BE2C (cell line): Measurements from ENCODE around the gene BRS3.

Experiments used
- DNase-seq: peaks from one replicate; pipeline ENCODE4 v3.0.0-alpha.2; 2020
- H3K27me3 ChIP-seq: fragments of 250-450 bp; sonication (Bioruptor Pico); 2 replicates; pipeline ENCODE4 v1.5.1; 2020; ENCODE audit warnings: mild to moderate bottlenecking
- H3K36me3 ChIP-seq: fragments of 250-450 bp; sonication (Bioruptor Pico); 2 replicates; pipeline ENCODE4 v1.5.1; 2020; ENCODE audit warnings: mild to moderate bottlenecking
- H3K4me1 ChIP-seq: fragments of 250-450 bp; sonication (Bioruptor Pico); 2 replicates; pipeline ENCODE4 v1.5.1; 2020
- H3K4me3 ChIP-seq: 2 replicates; pipeline ENCODE4 v1.5.1; 2011; ENCODE audit warnings: low read depth, low read length
- H3K9me3 ChIP-seq: fragments of 250-450 bp; sonication (Bioruptor Pico); 2 replicates; pipeline ENCODE4 v1.5.1; 2020
- TF ChIP-seq, protein P1 (sequence below): IDR thresholded peaks from 2 replicates; pipeline ENCODE4 v1.5.1; 2012; ENCODE audit warnings: mild to moderate bottlenecking, low read depth, low read length

BRS3 gene

GRCh38 chrX:136464589-136464988, 23.2 kb upstream of the BRS3 start:
- H3K4me3 ChIP-seq = no peak overlapping the region
- TF ChIP-seq, protein P1, sequence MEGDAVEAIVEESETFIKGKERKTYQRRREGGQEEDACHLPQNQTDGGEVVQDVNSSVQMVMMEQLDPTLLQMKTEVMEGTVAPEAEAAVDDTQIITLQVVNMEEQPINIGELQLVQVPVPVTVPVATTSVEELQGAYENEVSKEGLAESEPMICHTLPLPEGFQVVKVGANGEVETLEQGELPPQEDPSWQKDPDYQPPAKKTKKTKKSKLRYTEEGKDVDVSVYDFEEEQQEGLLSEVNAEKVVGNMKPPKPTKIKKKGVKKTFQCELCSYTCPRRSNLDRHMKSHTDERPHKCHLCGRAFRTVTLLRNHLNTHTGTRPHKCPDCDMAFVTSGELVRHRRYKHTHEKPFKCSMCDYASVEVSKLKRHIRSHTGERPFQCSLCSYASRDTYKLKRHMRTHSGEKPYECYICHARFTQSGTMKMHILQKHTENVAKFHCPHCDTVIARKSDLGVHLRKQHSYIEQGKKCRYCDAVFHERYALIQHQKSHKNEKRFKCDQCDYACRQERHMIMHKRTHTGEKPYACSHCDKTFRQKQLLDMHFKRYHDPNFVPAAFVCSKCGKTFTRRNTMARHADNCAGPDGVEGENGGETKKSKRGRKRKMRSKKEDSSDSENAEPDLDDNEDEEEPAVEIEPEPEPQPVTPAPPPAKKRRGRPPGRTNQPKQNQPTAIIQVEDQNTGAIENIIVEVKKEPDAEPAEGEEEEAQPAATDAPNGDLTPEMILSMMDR = no peak
- no peaks in the 10 kb centered on the region for H3K27me3 ChIP-seq
- DNase-seq = no peak
- no peaks in the 10 kb centered on the region for H3K9me3 ChIP-seq
- no peaks in the 10 kb centered on the region for H3K4me1 ChIP-seq
- no peaks in the 10 kb centered on the region for H3K36me3 ChIP-seq

- H3K4me1 ChIP-seq = no peaks in the 10 kb centered on the region
- no peak for DNase-seq
- no peaks in the 10 kb centered on the region for H3K27me3 ChIP-seq
- H3K4me3 ChIP-seq = no peak overlapping the region
- TF ChIP-seq, protein P1 = no peak
- H3K36me3 ChIP-seq = no peaks in the 10 kb centered on the region
- no peaks in the 10 kb centered on the region for H3K9me3 ChIP-seq
Observed at GRCh38 chrX:136467303-136467702, 20.4 kb upstream of the BRS3 start.

DNA sequence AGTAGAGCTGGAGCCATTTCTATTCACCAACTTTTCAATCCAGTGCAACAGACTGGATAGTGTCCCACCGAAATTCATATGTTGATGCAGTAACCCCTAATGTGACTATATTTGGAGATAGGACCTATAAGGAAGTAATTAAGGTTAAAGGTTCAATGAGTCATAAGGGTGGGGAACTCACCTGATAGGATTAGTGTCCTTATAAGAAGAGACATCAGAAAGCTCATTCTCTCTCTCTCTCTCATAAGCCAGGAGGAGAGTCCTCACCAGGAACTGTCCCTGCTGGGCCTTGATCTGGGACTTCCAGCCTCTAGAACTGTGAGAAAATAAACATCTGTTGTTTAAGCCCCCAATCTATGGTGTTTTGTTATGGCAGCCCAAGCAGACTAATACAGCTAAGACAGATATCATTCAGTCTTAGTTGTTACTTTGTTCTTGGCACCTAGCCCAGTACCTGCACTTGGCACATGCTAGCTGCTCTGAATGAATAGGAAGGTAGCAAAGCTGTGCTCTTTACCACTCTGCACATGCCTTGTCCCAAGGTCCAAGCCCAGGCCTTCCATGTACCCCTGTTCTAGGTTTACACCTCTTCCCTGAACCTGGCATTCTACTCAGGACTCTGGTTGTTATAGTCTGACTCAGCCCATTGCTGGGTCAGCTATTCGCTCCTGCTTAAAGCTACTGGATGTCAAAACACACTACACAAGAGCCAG, 19.2 kb upstream of the BRS3 start:
- Histone ChIP-seq H3K36me3 (no peaks in the 10 kb centered on the region), H3K9me3 (no peaks in the 10 kb centered on the region), H3K4me1 (no peaks in the 10 kb centered on the region), H3K4me3 (no peak overlapping the region), H3K27me3 (no peaks in the 10 kb centered on the region)
- DNase-seq = no peak
- TF ChIP-seq, protein P1 = no peak

GRCh38 chrX:136473663-136474062, 14.1 kb upstream of the BRS3 start:
- Histone ChIP-seq H3K27me3 (no peaks in the 10 kb centered on the region), H3K4me1 (no peaks in the 10 kb centered on the region), H3K36me3 (no peaks in the 10 kb centered on the region), H3K9me3 (no peaks in the 10 kb centered on the region), H3K4me3 (no peak overlapping the region)
- TF ChIP-seq, protein P1 = no peak
- DNase-seq = no peak

GRCh38 chrX:136475236-136475635, 12.5 kb upstream of the BRS3 start:
- no peak overlapping the region for H3K4me3 ChIP-seq
- H3K36me3 ChIP-seq = no peaks in the 10 kb centered on the region
- TF ChIP-seq, protein P1 = no peak
- no peaks in the 10 kb centered on the region for H3K9me3 ChIP-seq
- no peaks in the 10 kb centered on the region for H3K4me1 ChIP-seq
- no peaks in the 10 kb centered on the region for H3K27me3 ChIP-seq
- no peak for DNase-seq

GRCh38 chrX:136476501-136476900, 11.2 kb upstream of the BRS3 start:
- no peak overlapping the region for H3K4me3 ChIP-seq
- H3K36me3 ChIP-seq = no peaks in the 10 kb centered on the region
- H3K9me3 ChIP-seq = no peaks in the 10 kb centered on the region
- H3K4me1 ChIP-seq = no peaks in the 10 kb centered on the region
- DNase-seq = no peak
- TF ChIP-seq, protein P1 = no peak
- no peaks in the 10 kb centered on the region for H3K27me3 ChIP-seq
